ENCODE measurements around the gene SPEM2. TPM values are rescaled to one million over a fixed set of nuclear protein-coding genes. Genes with fewer than 3 reads are reported as not detected.

The SPEM2 gene
- total RNA-seq, 5 donors from 2014 or later (not counting 1 experiment from before 2014, with no cell fraction given), result not detected

- H3K4me1 ChIP-seq (ENCODE audit: control insufficient read depth in 1 of 2, extremely low read depth in 1 of 2, insufficient read depth in 2 of 2, low read length in 2 of 2), result peaks cover 13 to 58% of the 10 kb centered on the region in 2 experiments
- Mint-ChIP-seq H3K27me3 (peaks cover 29 to 48% of the 10 kb centered on the region in 2 donors), H3K4me3 (peak overlapping the region; percentile 61 to 96 (median 73)), H3K27ac (peak overlapping the region in 1 of 2 donors; percentile 36), H3K36me3 (no peaks in the 10 kb centered on the region), H3K4me1 (peaks cover 41 to 48% (median 48%) of the 10 kb centered on the region in 3 donors), H3K9me3 (no peaks in the 10 kb centered on the region)
- no peak for ATAC-seq (replicated peaks in 1 of 4)
- DNase-seq, result no peak
- no peaks in the 10 kb centered on the region for H3K36me3 ChIP-seq (ENCODE audit: control insufficient read depth in 2 of 2, extremely low read depth in 1 of 2, insufficient read depth in 1 of 2, low read length in 1 of 2)
- peak overlapping the region in 1 of 2 donors; percentile 46 for H3K4me3 ChIP-seq (ENCODE audit: control insufficient read depth in 1 of 2, extremely low read depth in 1 of 2, low read length in 1 of 2)
- 53% methylated on average over 5 of the region's 11 CpGs for WGBS (ENCODE audit: insufficient coverage)
- no peaks in the 10 kb centered on the region for H3K9me3 ChIP-seq
- no peak overlapping the region for H3K27ac ChIP-seq (ENCODE audit: low read length)
- POLR2A ChIA-PET, result no interaction called here
- H3K27me3 ChIP-seq (replicated peaks in 1 of 2; ENCODE audit: control insufficient read depth in 2 of 2, extremely low read depth in 1 of 2, insufficient read depth in 2 of 2, low read length in 1 of 2), result peaks cover 0 to 63% of the 10 kb centered on the region in 2 experiments
- CTCF ChIA-PET, result interaction anchor here in 1 of 2 donors (0.5 kb wide), 1 partner anchor 122 kb away, joined by 3 read pairs; no protein-coding TSS in a partner anchor
Measured at GRCh38 chr17:7438656-7439460, 13.4 kb downstream of the SPEM2 start.

DNA sequence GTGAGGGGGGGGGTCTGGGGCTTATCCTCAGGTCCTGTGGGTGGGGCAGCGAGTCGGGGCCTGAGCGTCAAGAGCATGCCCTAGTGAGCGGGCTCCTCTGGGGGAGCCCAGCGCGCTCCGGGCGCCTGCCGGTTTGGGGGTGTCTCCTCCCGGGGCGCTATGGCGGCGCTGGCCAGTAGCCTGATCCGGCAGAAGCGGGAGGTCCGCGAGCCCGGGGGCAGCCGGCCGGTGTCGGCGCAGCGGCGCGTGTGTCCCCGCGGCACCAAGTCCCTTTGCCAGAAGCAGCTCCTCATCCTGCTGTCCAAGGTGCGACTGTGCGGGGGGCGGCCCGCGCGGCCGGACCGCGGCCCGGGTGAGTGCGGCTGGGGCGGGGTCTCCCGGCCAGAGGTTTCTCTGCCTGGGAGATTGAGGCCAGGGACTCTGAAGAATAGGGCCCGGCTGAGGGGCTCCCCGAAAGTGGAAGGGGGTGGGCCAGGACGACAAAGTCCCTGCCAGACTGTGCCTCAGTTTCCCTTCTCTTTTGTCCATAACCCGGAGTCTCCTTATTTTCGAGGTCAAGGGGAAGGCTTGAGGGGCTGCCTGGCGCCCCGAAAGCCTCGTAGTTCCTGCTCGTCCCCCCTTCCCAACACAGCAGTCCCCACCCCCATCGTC is 14.2 kb downstream of the SPEM2 start, which contains the start of gene FGF11:
FGF11 (plus strand) TSS at position 51 of the 651 bp plus-strand sequence; CDS start at position 160, 109 bp downstream.
- peak within 1 kb of the TSS; percentile 31 to 57 for H3K4me3 ChIP-seq (ENCODE audit: control insufficient read depth in 1 of 2, extremely low read depth in 1 of 2, low read length in 1 of 2)
- POLR2A ChIA-PET, result no interaction called here
- H3K9me3 ChIP-seq, result no peaks in the 10 kb centered on the region
- WGBS (ENCODE audit: insufficient coverage), result 9% methylated on average over 44 of the region's 50 CpGs
- peaks cover 32 to 54% of the 10 kb centered on the region in 2 donors for H3K27me3 Mint-ChIP-seq
- peak within 1 kb of the TSS; percentile 65 to 96 (median 75) for H3K4me3 Mint-ChIP-seq
- CTCF ChIA-PET, result interaction anchor here in 1 of 2 donors (0.7 to 0.9 kb wide), 3 partner anchors 103 to 135 kb away, joined by 3 to 4 read pairs (median 3); partner anchors contain the start of genes ACAP1 and TNFSF12
- ATAC-seq (replicated peaks in 1 of 4), result no peak
- peaks cover 0 to 70% of the 10 kb centered on the region in 2 experiments for H3K27me3 ChIP-seq (replicated peaks in 1 of 2; ENCODE audit: control insufficient read depth in 2 of 2, extremely low read depth in 1 of 2, insufficient read depth in 2 of 2, low read length in 1 of 2)
- no peaks in the 10 kb centered on the region for H3K36me3 ChIP-seq (ENCODE audit: control insufficient read depth in 2 of 2, extremely low read depth in 1 of 2, insufficient read depth in 1 of 2, low read length in 1 of 2)
- peaks cover 43 to 50% (median 48%) of the 10 kb centered on the region in 3 donors for H3K4me1 Mint-ChIP-seq
- H3K36me3 Mint-ChIP-seq, result no peaks in the 10 kb centered on the region
- H3K9me3 Mint-ChIP-seq, result no peaks in the 10 kb centered on the region
- peak within 1 kb of the TSS in 1 of 2 donors; percentile 55 for H3K27ac Mint-ChIP-seq
- no peak for DNase-seq
- no peak within 1 kb of the TSS for H3K27ac ChIP-seq (ENCODE audit: low read length)
- H3K4me1 ChIP-seq (ENCODE audit: control insufficient read depth in 1 of 2, extremely low read depth in 1 of 2, insufficient read depth in 2 of 2, low read length in 2 of 2), result peaks cover 13 to 59% of the 10 kb centered on the region in 2 experiments

- DNase-seq (peak in 10 of 35 experiments; percentile 12 to 49 (median 22)), ATAC-seq (replicated peaks in 1 of 4) (no peak)
- peaks cover 32 to 58% of the 10 kb centered on the region in 2 donors for H3K27me3 Mint-ChIP-seq
- H3K27ac ChIP-seq (ENCODE audit: low read length), result no peak overlapping the region
- H3K9me3 Mint-ChIP-seq, result no peaks in the 10 kb centered on the region
- H3K4me3 Mint-ChIP-seq, result peak overlapping the region; percentile 65 to 89 (median 75)
- H3K9me3 ChIP-seq, result no peaks in the 10 kb centered on the region
- ChIA-PET POLR2A (interaction anchor here in 1 of 2 donors (0.6 kb wide), 1 partner anchor 30 kb away, joined by 7 read pairs; no protein-coding TSS in a partner anchor), CTCF (interaction anchor here in 1 of 2 donors (0.7 to 1.6 kb wide), 4 partner anchors 74 to 136 kb away, joined by 3 to 10 read pairs (median 4); partner anchors contain the start of genes ACAP1 and TNFSF12)
- H3K27me3 ChIP-seq (replicated peaks in 1 of 2; ENCODE audit: control insufficient read depth in 2 of 2, extremely low read depth in 1 of 2, insufficient read depth in 2 of 2, low read length in 1 of 2), result peaks cover 0 to 77% of the 10 kb centered on the region in 2 experiments
- H3K36me3 Mint-ChIP-seq, result no peaks in the 10 kb centered on the region
- H3K4me1 ChIP-seq (ENCODE audit: control insufficient read depth in 1 of 2, extremely low read depth in 1 of 2, insufficient read depth in 2 of 2, low read length in 2 of 2), result peaks cover 13 to 61% of the 10 kb centered on the region in 2 experiments
- peak overlapping the region in 1 of 2 donors; percentile 55 for H3K27ac Mint-ChIP-seq
- H3K36me3 ChIP-seq (ENCODE audit: control insufficient read depth in 2 of 2, extremely low read depth in 1 of 2, insufficient read depth in 1 of 2, low read length in 1 of 2), result no peaks in the 10 kb centered on the region
- H3K4me1 Mint-ChIP-seq, result peaks cover 45 to 51% (median 47%) of the 10 kb centered on the region in 3 donors
- 7% methylated on average over 32 of the region's 46 CpGs for WGBS (ENCODE audit: insufficient coverage)
- peak overlapping the region; percentile 31 to 57 for H3K4me3 ChIP-seq (ENCODE audit: control insufficient read depth in 1 of 2, extremely low read depth in 1 of 2, low read length in 1 of 2)
Measured at GRCh38 chr17:7440113-7440833, 14.9 kb downstream of the SPEM2 start.

DNA sequence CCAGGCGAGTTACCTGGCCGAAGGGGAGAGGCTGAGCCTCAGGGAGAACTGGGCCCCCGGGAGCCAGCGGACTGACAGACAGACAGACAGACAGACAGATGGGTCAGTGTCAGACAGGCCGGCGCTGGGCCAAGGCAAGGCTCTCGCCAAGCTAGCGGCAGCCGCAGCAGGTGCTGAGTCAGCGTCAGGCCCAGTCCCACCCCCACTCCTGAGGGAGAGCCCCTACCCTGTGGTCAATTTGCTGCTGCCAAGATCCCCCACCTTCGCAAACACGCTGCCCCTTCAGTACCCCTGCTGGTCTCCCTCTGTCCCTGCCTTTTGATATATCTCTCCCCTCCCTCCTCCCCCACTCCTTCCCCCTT is 15.4 kb downstream of the SPEM2 start:
- Histone ChIP-seq H3K27me3 (replicated peaks in 1 of 2; ENCODE audit: control insufficient read depth in 2 of 2, extremely low read depth in 1 of 2, insufficient read depth in 2 of 2, low read length in 1 of 2) (peaks cover 0 to 83% of the 10 kb centered on the region in 2 experiments), H3K4me3 (ENCODE audit: control insufficient read depth in 1 of 2, extremely low read depth in 1 of 2, low read length in 1 of 2) (peak overlapping the region in 1 of 2 donors; percentile 57), H3K9me3 (no peaks in the 10 kb centered on the region), H3K36me3 (ENCODE audit: control insufficient read depth in 2 of 2, extremely low read depth in 1 of 2, insufficient read depth in 1 of 2, low read length in 1 of 2) (no peaks in the 10 kb centered on the region), H3K4me1 (ENCODE audit: control insufficient read depth in 1 of 2, extremely low read depth in 1 of 2, insufficient read depth in 2 of 2, low read length in 2 of 2) (peaks cover 13 to 64% of the 10 kb centered on the region in 2 experiments), H3K27ac (ENCODE audit: low read length) (no peak overlapping the region)
- 22% methylated on average over 9 of the region's 12 CpGs for WGBS (ENCODE audit: insufficient coverage)
- Mint-ChIP-seq H3K36me3 (no peaks in the 10 kb centered on the region), H3K4me3 (peak overlapping the region in 1 of 3 donors; percentile 89), H3K4me1 (peaks cover 48 to 55% (median 50%) of the 10 kb centered on the region in 3 donors), H3K27me3 (peaks cover 36 to 63% of the 10 kb centered on the region in 2 donors), H3K27ac (no peak overlapping the region), H3K9me3 (no peaks in the 10 kb centered on the region)
- no peak for ATAC-seq (replicated peaks in 1 of 4)
- DNase-seq, result no peak
- POLR2A ChIA-PET, result interaction anchor here (0.6 to 1.0 kb wide), 5 partner anchors 40 to 120 kb away, joined by 3 to 8 read pairs (median 5); partner anchors contain the start of gene SLC35G6 (in 1 of the 2)
- CTCF ChIA-PET, result interaction anchor here (0.7 to 1.6 kb wide), 3 partner anchors 10 to 74 kb away, joined by 4 to 10 read pairs (median 5); no protein-coding TSS in a partner anchor

DNA sequence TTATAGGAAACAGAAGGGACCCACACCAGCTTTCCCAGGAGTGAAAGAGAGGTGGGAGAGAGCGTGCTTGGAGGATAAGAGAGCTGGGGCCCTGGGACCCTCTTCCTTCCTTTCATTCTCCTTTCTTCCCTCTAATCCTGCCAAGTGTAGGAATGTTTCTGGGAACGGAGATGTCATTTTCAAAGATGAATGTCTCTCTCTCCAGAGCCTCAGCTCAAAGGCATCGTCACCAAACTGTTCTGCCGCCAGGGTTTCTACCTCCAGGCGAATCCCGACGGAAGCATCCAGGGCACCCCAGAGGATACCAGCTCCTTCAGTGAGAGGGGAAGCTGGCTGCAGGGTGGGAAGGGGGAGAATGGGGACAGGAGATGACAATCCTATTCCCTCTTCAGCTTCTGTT is 15.8 kb downstream of the SPEM2 start:
- peaks cover 48 to 53% (median 51%) of the 10 kb centered on the region in 3 donors for H3K4me1 Mint-ChIP-seq
- Histone ChIP-seq H3K27me3 (replicated peaks in 1 of 2; ENCODE audit: control insufficient read depth in 2 of 2, extremely low read depth in 1 of 2, insufficient read depth in 2 of 2, low read length in 1 of 2) (peaks cover 0 to 87% of the 10 kb centered on the region in 2 experiments), H3K4me1 (ENCODE audit: control insufficient read depth in 1 of 2, extremely low read depth in 1 of 2, insufficient read depth in 2 of 2, low read length in 2 of 2) (peaks cover 13 to 64% of the 10 kb centered on the region in 2 experiments), H3K9me3 (no peaks in the 10 kb centered on the region), H3K27ac (ENCODE audit: low read length) (no peak overlapping the region), H3K4me3 (ENCODE audit: control insufficient read depth in 1 of 2, extremely low read depth in 1 of 2, low read length in 1 of 2) (no peak overlapping the region), H3K36me3 (ENCODE audit: control insufficient read depth in 2 of 2, extremely low read depth in 1 of 2, insufficient read depth in 1 of 2, low read length in 1 of 2) (no peaks in the 10 kb centered on the region)
- no CpG with 5 or more reads among the region's 7 CpGs for WGBS (ENCODE audit: insufficient coverage)
- ChIA-PET POLR2A (interaction anchor here (0.6 to 1.0 kb wide), 5 partner anchors 40 to 120 kb away, joined by 3 to 8 read pairs (median 5); partner anchors contain the start of gene SLC35G6 (in 1 of the 2)), CTCF (interaction anchor here (0.7 to 1.6 kb wide), 3 partner anchors 10 to 73 kb away, joined by 4 to 10 read pairs (median 5); no protein-coding TSS in a partner anchor)
- H3K4me3 Mint-ChIP-seq, result no peak overlapping the region
- ATAC-seq (replicated peaks in 1 of 4), result no peak
- H3K27me3 Mint-ChIP-seq, result peaks cover 40 to 66% of the 10 kb centered on the region in 2 donors
- DNase-seq, result no peak
- H3K36me3 Mint-ChIP-seq, result no peaks in the 10 kb centered on the region
- H3K27ac Mint-ChIP-seq, result no peak overlapping the region
- H3K9me3 Mint-ChIP-seq, result no peaks in the 10 kb centered on the region
